ENCODE data around the gene TAF4B.
"Not testable (repeated sequence)": the region's sequence is repeated elsewhere in the genome, so short reads cannot be mapped to it uniquely, and the experiment has no call there.

Gene TAF4B

DNA sequence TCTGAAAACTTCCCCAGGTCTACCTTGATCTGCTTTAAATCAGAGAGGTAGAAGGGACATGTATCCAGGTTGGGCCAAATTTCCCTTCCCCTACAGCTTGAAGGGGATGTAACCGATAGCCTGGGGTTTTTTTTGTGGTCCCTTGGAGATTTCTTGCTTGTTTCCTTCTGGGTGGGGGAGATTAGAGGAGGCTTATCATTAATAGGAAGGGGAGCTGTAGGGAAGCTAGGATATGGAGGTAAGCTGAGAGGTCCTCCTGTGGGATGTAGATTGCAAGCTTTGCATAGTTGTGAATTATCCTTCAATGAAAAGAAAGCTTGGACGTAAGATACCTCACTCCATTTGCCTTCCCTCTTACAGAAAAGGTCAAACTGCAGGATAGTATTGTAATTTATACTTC, 11.1 kb downstream of the TAF4B start:
- FAIRE-seq; DNase-seq (ENCODE audit: insufficient read length, low spot score): not testable (repeated sequence)

GRCh38 chr18:26238718-26239117, 12.5 kb downstream of the TAF4B start:
- FAIRE-seq; DNase-seq (ENCODE audit: insufficient read length, low spot score): not testable (repeated sequence)

DNA sequence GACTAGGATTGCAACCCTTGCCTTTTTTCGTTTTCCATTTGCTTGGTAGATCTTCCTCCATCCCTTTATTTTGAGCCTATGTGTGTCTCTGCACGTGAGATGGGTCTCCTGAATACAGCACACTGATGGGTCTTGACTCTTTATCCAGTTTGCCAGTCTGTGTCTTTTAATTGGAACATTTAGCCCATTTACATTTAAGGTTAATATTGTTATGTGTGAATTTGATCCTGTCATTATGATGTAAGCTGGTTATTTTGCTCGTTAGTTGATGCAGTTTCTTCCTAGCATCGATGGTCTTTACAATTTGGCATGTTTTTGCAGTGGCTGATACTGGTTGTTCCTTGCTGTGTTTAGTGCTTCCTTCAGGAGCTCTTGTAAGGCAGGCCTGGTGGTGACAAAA, 16.1 kb downstream of the TAF4B start:
- not testable (repeated sequence) for FAIRE-seq; DNase-seq (ENCODE audit: insufficient read length, low spot score)

- FAIRE-seq; DNase-seq (ENCODE audit: insufficient read length, low spot score): not testable (repeated sequence)
Measured at GRCh38 chr18:26245434-26245833, 19.2 kb downstream of the TAF4B start.

DNA sequence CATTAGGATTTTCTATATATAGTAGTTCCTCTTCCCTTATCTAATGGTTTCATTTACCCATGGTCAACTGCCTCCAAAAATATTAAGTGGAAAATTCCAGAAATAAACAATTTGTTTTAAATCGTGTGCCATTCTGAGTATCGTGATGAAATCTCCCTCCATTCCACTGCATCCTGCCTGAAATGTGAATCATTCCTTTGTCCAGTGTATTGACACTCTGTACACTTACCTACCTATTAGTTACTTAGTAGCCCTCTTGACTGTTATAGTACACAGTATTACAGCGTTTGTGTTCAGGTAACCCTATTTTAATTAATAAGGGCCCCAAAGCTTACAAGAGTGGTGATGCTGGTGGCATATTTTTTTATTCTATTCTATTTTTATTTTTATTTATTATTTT, 26.2 kb downstream of the TAF4B start:
- no peak for FAIRE-seq
- no peak for DNase-seq (ENCODE audit: insufficient read length, low spot score)

- FAIRE-seq; DNase-seq (ENCODE audit: insufficient read length, low spot score): not testable (repeated sequence)
Measured at GRCh38 chr18:26254808-26255207, 28.6 kb downstream of the TAF4B start.

DNA sequence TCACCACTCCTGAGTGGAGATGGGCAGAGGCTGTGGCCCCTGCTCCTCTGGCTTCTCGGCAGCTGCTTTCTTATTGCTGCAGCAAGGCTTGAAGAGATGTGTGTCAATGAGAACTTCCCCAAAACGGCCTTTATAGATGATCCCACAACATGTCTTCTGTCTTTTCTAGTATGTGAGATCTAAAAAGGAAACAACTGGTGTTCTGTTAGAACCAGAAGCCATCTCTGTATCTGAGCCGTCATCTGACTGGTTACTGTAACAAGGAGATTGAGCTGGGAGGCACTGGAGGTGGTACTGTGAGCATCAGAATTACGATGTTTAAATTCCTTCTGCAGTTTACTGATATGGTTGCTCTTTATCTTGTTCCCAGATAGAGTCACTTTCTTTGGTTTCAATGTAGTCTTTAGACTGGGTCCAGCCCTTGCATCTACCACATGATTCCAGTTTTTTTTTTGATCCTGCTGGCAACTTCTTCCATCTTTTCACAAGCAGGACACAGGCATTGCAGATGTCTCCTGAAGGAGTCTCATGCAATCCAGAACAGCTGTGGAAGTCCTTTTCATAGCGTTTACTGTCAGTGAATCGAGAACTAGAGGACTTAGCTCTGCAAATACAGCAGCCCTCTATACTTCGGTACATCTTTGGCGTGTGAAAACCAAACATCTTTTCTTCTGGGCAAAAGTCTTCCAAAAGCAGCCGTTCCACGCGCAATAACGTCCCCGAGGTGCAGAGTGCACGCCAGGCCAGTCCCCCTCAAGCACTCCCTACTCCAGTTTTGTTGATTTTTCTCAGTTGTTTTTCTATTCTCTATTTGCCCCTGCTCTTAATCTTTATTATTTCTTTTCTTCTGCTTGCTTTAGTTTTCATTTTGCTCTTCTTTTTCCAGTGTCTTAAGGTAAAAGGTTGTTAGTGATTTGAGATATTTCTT, 29.7 kb downstream of the TAF4B start:
- DNase-seq (ENCODE audit: insufficient read length, low spot score) (no peak), FAIRE-seq (no peak)

- DNase-seq (ENCODE audit: insufficient read length, low spot score), result no peak
- FAIRE-seq, result no peak
Measured at GRCh38 chr18:26258711-26259110, 32.5 kb downstream of the TAF4B start.

DNA sequence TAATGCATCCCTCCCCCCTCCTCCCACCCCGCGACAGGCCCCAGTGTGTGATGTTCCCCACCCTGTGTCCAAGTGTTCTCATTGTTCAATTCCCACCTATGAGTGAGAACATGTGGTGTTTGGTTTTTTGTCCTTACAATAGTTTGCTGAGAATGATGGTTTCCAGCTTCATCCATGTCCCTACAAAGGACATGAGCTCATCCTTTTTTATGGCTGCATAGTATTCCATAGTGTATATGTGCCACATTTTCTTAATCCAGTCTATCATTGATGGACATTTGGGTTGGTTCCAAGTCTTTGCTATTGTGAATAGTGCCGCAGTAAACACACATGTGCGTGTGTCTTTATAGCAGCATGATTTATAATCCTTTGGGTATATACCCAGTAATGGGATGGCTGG, 33.2 kb downstream of the TAF4B start:
- not testable (repeated sequence) for DNase-seq (ENCODE audit: insufficient read length, low spot score); FAIRE-seq

DNA sequence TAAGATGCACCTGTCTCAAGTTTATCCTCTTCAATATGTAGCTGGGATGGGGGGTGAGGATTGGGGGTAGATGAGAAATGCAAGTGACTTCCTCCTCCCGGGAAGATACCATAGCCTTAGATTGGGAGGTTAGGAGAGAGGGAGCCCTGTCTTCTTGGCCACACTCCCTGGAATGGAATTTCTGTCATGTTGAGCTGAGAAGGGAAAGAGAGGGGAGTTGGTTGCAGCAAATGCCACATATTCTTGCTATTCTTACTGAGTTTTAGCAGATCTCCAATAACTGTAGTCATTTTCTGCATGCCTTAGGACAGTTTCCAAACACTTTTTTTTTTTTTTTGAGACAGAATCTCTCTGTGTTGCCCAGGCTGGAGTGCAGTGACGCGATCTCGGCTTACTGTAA, 35.9 kb downstream of the TAF4B start:
- FAIRE-seq (no peak), DNase-seq (ENCODE audit: insufficient read length, low spot score) (no peak)

GRCh38 chr18:26267357-26267930, 41.2 kb downstream of the TAF4B start:
- no peak for FAIRE-seq
- DNase-seq (ENCODE audit: insufficient read length, low spot score), result no peak

DNA sequence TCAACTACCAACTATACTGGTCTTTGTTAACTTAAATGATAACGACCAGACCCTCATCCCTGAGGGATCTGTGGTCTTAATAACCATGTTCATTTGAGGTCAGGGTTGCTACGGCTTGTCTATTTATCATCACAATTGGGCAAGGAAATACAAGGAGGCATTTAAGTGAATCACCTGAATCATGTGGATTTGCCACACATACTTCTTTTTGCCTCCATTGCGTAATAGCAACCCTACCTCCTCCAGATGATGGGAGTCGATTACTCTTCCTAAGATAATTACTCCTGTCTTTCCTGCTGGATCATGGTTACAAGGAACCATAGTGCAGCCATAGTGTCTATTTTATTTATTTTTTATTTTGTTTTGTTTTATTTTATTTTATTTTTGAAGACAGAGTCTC, 42.2 kb downstream of the TAF4B start:
- no peak for FAIRE-seq

DNA sequence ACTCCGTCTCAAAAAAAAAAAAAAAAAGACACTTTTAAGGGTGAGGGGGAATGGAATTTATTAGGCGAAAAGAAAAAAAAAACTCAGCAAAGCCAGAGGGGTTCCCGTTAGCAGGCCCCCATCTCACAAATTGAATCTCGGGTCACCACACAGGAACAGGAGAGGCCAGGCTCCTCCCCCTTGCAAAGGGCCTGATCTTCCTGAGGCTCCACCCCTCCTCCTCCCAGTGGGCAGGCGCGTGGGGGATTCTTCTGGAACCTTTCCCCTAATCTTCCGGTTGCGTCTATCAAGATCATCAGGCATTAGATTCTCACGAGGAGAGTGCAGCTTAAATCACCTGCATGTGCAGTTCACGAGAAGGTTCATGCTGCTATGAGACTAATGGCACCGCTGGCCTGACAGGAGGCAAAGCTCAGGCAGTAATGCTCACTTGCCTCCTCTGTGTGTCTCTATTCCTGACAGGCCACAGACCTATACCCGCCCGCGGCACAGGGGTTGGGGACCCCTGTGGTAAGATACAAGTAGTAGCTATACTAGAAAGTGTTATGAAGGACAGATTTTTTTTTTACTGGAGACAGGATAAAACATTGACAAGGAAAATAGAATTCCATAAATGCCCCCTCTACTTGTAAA, 45.8 kb downstream of the TAF4B start:
- DNase-seq (ENCODE audit: insufficient read length, low spot score) (no peak), FAIRE-seq (no peak)

More for the DNA sequence above, 42.2 kb downstream of the TAF4B start:
- DNase-seq (ENCODE audit: insufficient read length, low spot score), result no peak

DNA sequence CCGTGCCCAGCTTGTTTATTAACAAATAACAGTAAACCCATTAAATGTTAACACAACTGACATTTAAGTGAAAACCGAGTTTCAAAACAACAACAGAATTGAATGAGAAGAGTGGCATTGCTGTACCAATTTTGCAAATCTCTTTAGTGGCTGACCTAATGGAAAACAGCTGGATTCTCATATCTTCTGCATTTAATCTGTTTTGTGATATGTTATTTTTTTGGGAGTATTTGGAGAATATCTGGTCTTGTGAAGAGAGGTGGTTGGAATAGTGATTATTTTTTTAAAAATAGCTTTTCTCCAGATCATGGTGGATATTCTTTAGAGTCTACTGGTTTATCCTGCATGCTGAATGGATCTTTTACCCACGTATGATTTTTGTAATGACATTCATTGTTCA, 51.1 kb downstream of the TAF4B start:
- FAIRE-seq (no peak), DNase-seq (ENCODE audit: insufficient read length, low spot score) (no peak)

- DNase-seq (ENCODE audit: insufficient read length, low spot score) (no peak), FAIRE-seq (no peak)
Measured at GRCh38 chr18:26279428-26279827, 53.2 kb downstream of the TAF4B start.

DNA sequence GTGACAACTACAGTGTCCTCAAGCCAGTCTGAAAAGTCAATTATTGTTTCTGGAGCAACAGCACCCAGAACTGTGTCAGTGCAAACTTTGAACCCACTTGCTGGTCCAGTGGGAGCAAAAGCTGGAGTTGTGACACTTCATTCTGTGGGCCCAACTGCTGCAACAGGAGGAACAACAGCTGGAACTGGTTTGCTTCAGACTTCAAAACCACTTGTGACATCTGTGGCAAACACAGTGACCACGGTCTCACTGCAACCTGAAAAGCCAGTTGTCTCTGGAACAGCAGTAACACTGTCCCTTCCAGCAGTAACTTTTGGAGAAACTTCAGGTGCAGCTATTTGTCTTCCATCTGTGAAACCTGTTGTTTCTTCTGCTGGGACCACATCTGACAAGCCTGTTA, 59.8 kb downstream of the TAF4B start:
- no peak for DNase-seq (ENCODE audit: insufficient read length, low spot score)
- no peak for FAIRE-seq

DNA sequence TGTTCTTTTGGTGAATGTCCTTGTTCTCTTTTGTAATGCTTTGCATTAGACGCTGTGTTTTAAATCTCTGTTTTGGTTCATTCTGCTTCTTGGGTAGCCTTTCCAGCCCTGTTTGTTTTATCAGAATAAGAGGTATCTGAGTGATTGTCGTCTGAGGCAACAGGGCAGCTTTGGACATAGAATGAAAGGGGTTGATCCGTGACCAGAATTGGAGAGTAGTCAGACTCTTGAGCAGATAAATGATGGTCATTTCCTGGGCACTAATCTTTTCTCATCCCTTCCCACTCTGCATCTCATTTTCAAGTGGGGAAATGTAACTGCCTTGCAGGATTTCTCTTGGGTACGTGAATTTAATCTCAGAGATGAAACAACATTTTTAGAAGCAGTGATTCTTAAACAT, 61.4 kb downstream of the TAF4B start:
- no peak for DNase-seq (ENCODE audit: insufficient read length, low spot score)
- no peak for FAIRE-seq

GRCh38 chr18:26290385-26290784, 64.1 kb downstream of the TAF4B start:
- FAIRE-seq (no peak), DNase-seq (ENCODE audit: insufficient read length, low spot score) (no peak)

- FAIRE-seq (no peak), DNase-seq (ENCODE audit: insufficient read length, low spot score) (no peak)
Measured at GRCh38 chr18:26293982-26294381, 67.7 kb downstream of the TAF4B start.

GRCh38 chr18:26298107-26298506, 71.9 kb downstream of the TAF4B start:
- DNase-seq (ENCODE audit: insufficient read length, low spot score) (no peak), FAIRE-seq (no peak)

DNA sequence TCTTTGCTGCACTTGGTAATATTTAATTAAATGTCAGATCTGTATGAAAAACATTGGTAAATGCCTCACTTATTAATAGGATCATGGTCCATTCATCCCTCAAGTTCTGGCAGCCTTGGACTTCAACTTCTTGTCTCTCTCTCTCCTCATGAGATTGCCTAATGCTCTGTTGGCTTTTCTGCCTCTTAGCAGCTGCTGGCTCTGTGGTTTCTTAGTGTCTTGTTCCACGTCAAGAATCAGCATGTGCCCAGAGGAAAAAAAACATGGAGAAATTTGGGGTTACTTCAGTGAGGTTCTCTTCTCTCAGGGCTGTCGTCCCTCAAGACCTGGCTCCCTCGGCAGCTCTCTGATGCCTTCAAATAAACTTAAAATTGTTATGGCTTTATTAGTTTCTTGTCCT, 75.4 kb downstream of the TAF4B start:
- FAIRE-seq (no peak), DNase-seq (ENCODE audit: insufficient read length, low spot score) (no peak)

DNA sequence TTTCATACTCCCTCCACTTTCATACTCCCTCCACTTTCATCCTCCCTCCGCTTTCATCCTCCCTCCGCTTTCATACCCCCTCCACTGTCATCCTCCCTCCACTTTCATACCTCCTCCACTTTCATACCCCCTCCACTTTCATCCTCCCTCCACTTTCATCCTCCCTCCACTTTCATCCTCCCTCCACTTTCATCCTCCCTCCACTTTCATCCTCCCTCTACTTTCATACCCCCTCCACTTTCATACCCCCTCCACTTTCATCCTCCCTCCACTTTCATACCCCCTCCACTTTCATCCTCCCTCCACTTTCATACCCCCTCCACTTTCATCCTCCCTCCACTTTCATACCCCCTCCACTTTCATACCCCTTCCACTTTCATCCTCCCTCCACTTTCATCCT, 77.0 kb downstream of the TAF4B start:
- DNase-seq (ENCODE audit: insufficient read length, low spot score); FAIRE-seq: not testable (repeated sequence)

Measured in HTR-8/SVneo (cell line).